Left cardiac atrium (tissue), 4 donors: ENCODE data around the gene CD59. TPM values are rescaled to one million over a fixed set of nuclear protein-coding genes. Genes with fewer than 3 reads are reported as not detected.
"Not testable (repeated sequence)": the region's sequence is repeated elsewhere in the genome, so short reads cannot be mapped to it uniquely, and the experiment has no call there.

Experiments used
- ATAC-seq, 2 donors: fragments of 200-7000 bp; cut with Tn5 transposase; one replicate each; pipeline ENCODE4 v1.9.1; 2020; ENCODE audit warnings: mild to moderate bottlenecking in 2 of 2, moderate library complexity in 2 of 2
- DNase-seq: peaks from one replicate; pipeline ENCODE4 v3.0.0-alpha.2; 2020
- intact Hi-C, 2 donors: fragments of 100-400 bp; cut with DNase I; formaldehyde crosslinking; loops; one replicate each; pipeline versions ENCODE4 v1.14.1 to v1.15.1; 2022 to 2023
- total RNA-seq, 2 donors: library from RNA; stranded (reverse); fragmentation: NEBNext Ultra II Directional; extraction: Animal tissue kit (Norgen Biotek cat#: 25700); gene quantifications; one replicate each; pipeline ENCODE4 v1.2.1, GENCODE V29; 2021
- donor health status: DM: no; HTN: yes; CAD: no.
- donor health status: DM: no; HTN: yes; CAD: no; lungs with severe emphysema.
- donor health status: DM: yes; HTN: yes; CAD: no.
- donor health status: Dilated cardiomyopathy.

Gene CD59
- total RNA-seq, 2 donors from 2014 or later, result 633 to 874 TPM

DNA sequence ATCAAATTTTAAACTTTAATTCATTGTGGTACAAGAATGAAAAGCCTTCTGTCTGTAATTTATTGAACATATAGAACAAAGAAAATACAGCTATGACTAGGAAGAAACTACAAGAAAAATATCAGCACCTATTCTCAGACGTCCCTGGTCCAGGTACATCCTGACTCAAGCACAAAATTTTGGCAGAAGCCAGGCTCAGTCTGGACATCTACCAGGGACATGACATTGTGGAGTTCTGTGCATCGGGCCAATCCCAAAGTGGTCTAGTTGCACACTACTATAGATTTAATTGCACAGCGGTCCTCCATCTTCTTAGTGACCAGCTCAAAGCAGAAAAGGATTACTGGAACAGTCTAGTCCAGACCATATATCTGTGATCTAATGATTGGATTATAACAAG, 15.7 kb upstream of the CD59 start:
- no peak for DNase-seq
- intact Hi-C loops, result no loop called here
- ATAC-seq, result no peak

DNA sequence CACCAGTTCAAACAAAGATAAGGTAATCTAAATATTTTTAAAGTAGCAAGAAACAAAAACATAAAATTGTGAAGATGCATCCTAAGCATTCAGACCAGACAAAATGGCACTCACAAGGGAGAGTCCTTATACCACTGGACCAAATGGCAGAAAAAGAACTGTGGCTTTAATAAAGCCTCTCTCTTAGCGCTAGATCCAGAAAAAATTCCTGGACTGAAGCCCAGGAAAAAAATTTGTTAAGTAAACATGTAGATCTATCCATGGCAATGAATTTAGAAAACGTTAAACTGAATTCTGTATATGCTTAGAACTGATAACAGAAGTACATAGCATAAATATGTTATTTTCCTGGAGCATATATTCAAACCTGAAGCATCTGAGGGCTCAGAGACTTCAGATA, 11.8 kb upstream of the CD59 start:
- ATAC-seq (no peak), DNase-seq (no peak)
- intact Hi-C loops, result no loop called here

DNA sequence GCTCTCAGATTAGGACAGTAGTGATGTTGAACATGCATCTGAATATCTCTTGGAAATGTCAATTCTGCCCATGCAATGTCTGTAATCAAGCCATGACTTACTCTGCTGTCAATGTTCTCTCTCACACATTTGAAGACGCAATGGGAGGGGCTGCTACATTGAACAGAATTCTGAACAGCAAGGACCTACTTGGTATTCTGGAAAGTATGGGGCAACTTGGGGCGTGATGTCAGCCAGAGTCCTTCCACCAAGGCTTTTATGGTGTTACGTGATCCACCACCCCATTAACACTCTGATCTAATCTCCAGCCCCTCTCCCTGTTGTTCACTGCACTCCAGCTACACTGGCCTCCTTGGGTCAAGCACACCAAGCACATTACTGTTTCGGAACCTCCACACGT, 7.1 kb upstream of the CD59 start:
- DNase-seq, result no peak
- intact Hi-C loops, result loop anchor here in 1 of 2 donors (2.0 to 5.0 kb wide), 2 partner anchors 201 to 380 kb away; no protein-coding TSS in a partner anchor
- peak; percentile 15 to 30 for ATAC-seq

DNA sequence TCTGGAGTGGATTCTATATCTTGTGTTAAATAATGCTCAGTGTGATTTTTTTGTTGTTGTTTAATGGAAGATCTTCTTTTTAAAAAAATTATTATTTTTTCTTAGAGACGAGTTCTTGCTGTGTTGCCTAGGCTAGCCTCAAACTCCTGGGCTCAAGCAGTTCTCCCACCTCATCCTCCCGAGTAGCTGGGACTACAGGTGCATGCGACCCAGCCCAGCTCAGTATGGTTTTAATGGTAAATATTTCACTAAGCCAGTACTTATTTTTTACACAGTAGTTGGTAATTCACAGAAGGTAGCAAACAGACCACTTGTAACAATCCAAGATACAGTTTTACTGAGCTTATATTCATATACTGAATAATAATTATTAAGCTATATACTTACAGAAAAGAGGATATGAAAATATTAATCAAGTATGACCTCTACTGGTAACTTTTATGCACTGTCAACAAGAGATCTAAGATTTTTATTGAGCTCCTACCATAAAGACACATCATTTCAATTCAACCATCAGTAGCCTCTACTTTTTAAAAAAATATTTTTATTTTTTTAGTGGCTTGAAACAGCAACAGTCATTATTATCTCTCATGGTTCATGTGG, 6.1 kb upstream of the CD59 start:
- DNase-seq (no peak), ATAC-seq (peak; percentile 41 to 62)
- intact Hi-C loops, result loop anchor here in 1 of 2 donors (2.0 to 5.0 kb wide), 2 partner anchors 200 to 380 kb away; no protein-coding TSS in a partner anchor

DNA sequence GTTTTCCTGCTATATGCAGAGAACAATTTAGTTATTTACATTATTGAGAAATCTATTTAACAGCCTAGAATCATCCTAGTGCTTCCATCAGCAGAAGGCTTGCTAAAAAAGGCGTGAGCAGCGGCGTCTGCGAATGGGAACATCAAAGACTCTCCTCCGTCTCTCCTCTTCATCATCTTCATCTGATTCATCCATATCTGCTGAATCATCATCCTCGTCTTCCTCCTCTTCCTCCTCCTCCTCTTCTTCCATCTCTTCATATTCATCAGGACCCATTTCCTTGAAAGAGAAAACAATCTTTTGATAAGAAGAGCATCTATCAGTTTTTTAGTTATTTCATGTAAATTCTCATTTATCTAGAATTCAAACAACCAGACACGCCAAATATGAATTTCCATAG, 5.6 kb upstream of the CD59 start:
- ATAC-seq (no peak), DNase-seq (no peak)
- intact Hi-C loops, result loop anchor here in 1 of 2 donors (2.0 to 5.0 kb wide), 2 partner anchors 200 to 379 kb away; no protein-coding TSS in a partner anchor

DNA sequence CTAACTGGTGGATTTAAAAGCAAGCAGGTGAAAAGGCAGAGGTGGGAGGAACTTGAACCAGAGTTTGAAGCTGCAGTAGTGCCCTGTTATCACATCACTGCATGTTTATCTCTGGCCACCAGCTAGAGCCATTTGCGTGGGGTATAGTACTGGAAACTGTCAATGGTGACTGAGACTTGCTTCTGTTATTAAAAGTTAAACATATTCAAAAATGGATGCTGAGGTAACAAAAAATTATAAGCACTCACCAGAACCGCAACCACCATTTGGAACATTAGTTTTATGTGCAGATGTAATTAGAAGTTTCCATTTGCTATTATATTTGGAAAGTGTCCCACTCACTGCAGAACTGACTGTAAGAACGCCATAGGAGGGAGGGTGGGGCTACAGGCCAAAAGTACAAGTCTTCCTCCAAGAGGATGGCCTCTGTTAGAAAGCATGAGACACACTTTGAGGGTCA, 1.2 kb upstream of the CD59 start:
- intact Hi-C loops, result loop anchor here in 1 of 2 donors (5.0 kb wide), 1 partner anchor 35 kb away; the partner anchor contains the start of gene C11orf91
- no peak for ATAC-seq
- no peak for DNase-seq

DNA sequence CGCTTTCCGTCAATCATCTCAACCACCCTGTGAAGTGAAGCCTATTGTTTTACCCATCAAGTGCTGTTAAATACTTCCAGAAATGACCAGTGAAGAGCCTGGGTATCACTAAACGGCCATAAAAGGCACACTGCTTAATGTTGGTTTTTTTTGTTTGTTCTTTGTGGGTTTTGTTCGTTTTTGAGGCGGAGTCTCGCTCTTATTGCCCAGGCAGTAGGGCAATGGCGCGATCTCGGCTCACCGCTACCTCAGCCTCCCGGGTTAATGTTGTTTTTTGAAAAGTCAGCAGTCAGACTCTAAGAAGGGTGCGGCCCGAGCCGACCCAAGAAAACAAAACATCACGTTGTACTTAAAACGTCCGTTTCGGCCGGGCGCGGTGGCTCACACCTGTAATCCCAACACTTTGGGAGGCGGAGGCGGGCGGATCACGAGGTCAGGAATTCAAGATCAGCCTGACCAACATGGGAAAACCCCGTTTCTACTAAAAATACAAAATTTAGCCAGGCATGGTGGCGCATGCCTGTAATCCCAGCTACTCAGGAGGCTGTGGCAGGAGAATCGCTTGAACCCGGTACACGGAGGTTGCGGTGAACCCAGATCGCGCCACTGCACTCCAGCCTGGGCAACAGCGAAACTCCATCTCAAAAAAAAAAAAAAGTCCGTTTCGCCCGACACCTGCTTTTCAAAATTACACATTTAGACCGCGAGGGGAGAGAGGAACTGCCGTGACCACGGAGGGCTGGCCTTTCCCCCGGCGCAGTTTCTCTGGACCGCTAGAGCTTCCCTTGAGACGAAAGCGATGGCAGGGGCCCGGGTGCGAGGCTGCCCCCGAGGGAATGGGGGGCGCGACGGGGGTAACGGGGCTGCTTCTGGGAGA, 714 bp downstream of the CD59 start:
- peak; percentile 29 to 46 for ATAC-seq
- peak; percentile 40 for DNase-seq
- intact Hi-C loops, result loop anchor here in 1 of 2 donors (5.0 kb wide), 1 partner anchor 33 kb away; the partner anchor contains the start of gene C11orf91

DNA sequence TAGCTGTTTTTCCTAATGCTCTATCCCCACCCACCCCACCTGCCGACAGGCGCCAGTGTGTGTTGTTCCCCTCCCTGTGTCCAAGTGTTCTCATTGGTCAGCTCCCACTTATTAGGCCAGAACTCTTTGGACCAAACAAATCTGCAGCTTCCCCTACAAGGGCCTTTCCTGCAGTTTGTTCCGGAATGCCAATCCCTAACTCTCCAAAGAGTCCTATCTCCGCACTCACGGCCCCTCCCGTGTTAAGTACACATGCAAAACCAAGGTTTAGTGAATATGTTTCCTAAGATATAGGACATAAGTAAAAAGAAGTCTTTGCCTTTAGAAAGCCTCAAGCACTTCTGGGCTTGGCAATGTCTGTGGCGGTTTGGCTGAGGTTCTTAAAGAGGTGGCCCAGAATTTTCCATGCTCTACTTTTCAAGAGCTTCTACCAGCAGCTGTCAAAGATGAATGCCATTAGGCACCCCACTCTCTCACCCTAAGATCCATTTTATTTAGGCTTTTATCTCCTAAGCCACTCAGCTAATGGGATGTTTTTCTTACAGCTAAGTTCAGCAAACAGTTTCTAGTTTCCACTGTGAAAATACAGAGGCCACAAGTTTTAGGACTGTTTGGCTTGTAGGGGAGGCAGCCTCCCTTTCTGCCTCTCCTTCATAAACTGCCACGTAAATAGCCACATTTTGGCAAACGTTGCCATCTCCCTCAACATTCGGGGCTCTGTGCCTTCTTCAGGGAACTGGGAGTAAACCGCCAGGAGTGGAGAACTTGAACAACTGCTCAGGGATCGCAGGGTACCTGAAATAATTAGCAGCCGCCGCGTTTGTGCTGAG, 1.6 kb downstream of the CD59 start:
- peak in 1 of 2 donors; percentile 5 for ATAC-seq
- intact Hi-C loops, result loop anchor here in 1 of 2 donors (5.0 kb wide), 2 partner anchors 32 to 42 kb away; partner anchors contain the start of gene C11orf91

DNA sequence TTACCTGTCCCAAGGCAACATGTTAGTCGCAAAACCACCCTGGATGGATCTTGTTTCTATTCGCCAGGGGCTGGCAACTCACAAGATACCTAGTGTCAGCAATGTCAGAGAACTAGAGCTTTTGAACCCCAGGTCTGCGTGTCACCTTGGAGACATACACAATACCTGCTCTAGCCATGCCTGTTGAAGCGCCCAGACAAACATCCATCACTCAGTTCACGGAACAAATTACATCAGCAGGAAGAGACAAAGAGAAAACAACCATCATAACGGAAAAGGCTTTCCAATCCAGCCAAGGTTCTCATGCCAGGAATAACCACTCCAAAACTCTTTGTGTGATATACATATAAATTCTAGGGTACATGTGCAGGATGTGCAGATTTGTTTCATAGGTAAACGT, 2.2 kb downstream of the CD59 start:
- intact Hi-C loops, result loop anchor here in 1 of 2 donors (5.0 kb wide), 1 partner anchor 42 kb away; no protein-coding TSS in a partner anchor
- DNase-seq (no peak), ATAC-seq (no peak)

More for the DNA sequence above, 1.6 kb downstream of the CD59 start:
- peak; percentile 32 for DNase-seq

DNA sequence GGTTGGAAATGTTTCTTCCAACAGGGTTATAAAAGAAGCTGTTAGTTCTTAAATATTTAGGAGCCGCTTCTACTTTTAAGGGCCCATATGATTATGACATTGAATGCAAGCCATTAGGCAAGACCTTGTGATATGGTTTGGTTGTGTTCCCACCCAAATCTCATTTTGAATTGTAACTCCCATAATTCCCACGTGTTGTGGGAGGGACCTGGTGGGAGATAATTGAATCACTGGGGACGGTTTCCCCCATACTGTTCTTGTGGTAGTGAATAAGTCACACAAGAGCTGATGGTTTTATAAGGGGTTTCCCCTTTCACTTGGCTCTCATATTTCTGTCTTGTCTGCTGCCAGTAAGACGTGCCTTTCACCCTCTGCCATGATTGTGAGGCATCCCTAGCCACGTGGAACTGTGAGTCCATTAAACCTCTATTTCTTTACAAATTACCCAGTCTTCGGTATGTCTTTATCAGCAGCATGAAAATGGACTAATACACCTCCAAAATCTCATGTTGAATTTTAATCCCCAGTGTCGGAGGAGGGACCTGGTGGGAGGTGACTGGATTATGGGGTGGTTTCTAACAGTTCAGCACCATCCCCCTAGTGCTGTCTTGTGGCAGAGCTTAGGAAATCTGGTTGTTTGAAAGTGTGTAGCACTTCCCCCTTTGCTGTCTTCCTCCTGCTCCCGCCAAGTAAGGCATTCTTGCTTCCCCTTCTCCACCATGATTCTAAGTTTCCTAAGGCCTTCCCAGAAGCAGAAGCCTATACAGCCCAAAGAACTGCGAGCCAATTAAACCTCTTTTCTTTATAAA, 4.3 kb downstream of the CD59 start:
- DNase-seq (no peak), ATAC-seq (no peak)
- intact Hi-C loops, result loop anchor here in 1 of 2 donors (5.0 kb wide), 1 partner anchor 40 kb away; no protein-coding TSS in a partner anchor

DNA sequence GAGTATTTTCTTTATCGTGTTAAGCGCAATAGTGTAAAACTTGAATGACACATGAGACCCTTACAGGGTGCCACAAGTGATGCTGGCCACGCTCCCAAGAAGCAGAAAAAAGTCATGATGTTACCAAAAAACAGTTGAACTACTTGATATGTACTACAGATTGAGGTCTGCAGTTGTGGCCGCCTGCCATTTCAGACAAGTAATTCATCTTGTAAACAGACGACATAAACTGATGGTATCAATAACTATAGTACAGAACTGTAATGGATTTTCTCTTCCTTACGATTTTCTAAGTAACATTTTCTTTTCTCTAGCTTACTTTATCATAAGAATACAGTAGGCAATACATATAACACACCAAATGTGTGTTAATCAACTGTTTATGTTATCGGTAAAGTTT, 5.5 kb downstream of the CD59 start:
- DNase-seq, result no peak
- intact Hi-C loops, result loop anchor here in 1 of 2 donors (5.0 kb wide), 1 partner anchor 38 kb away; no protein-coding TSS in a partner anchor
- ATAC-seq, result no peak

DNA sequence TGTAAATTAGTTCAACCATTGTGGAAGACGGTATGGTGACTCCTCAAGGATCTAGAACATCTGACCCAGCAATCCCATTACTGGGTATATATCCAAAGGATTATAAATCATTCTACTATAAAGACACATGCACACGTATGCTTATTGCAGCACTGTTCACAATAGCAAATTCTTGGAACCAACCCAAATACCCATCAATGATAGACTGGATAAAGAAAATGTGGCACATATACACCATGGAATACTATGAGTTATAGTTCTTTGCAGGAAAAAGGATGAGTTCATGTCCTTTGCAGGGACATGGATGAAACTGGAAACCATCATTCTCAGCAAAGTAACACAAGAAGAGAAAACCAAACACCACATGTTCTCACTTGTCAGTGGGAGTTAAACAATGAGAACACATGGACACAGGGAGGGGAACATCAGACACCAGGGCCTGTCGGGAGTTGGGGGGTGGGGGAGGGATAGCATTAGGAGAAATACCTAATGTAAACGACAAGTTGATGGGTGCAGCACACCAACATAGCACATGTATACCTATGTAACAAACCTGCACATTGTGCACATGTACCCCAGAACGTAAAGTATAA, 7.1 kb downstream of the CD59 start:
- ATAC-seq, intact Hi-C loops, DNase-seq: not testable (repeated sequence)

DNA sequence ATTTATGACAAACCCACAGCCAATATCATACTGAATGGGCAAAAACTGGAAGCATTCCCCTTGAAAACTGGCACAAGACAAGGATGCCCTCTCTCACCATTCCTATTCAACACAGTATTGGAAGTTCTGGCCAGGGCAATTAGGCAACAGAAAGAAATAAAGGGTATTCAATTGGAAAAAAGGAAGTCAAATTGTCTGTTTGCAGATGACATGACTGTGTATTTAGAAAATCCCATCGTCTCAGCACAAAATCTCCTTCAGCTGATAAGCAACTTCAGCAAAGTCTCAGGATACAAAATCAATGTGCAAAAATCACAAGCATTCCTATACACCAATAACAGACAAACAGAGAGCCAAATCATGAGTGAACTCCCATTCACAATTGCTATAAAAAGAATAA, 8.7 kb downstream of the CD59 start:
- intact Hi-C loops, DNase-seq, ATAC-seq: not testable (repeated sequence)

DNA sequence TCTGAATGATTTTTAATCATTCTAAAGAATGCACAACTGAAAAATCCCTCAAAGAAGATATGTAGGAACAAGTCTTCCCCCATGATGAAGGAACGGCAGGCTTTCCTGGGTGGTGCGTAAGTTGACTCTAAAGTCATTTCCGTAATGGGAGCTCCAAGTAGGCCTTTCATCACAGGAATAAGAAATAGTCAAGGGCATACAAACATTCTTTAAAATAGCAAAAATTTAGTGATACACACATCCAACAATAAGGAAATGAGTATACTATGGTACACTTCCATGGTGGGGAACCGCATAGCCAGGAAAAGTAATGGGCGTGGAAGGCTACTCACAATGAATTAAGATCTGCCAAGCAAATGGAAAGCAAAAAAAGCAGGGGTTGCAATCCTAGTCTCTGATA, 10.7 kb downstream of the CD59 start:
- ATAC-seq, result no peak
- intact Hi-C loops, result no loop called here

DNA sequence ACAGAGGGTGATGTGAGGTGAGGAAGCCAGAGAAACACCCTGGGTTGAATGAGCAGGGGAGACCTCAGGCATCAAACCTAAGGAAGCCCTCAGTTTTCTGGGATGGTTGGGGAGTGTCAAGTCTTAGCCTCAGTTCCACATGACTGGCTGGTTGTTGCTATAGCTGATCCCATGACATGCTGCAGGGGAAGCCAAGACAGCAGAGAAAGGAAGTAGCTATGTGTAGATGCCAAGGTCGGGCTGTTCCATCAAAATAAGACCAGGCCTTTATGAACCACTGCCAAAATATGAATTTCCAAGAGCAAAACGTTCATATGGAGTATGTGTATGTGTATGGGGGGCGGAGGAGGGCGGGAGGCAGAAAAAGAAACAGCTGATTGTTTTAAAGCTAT, 11.6 kb downstream of the CD59 start:
- intact Hi-C loops, result no loop called here
- ATAC-seq, result peak; percentile 65 to 66
- DNase-seq, result peak; percentile 32

More for the DNA sequence above, 10.7 kb downstream of the CD59 start:
- DNase-seq, result no peak

DNA sequence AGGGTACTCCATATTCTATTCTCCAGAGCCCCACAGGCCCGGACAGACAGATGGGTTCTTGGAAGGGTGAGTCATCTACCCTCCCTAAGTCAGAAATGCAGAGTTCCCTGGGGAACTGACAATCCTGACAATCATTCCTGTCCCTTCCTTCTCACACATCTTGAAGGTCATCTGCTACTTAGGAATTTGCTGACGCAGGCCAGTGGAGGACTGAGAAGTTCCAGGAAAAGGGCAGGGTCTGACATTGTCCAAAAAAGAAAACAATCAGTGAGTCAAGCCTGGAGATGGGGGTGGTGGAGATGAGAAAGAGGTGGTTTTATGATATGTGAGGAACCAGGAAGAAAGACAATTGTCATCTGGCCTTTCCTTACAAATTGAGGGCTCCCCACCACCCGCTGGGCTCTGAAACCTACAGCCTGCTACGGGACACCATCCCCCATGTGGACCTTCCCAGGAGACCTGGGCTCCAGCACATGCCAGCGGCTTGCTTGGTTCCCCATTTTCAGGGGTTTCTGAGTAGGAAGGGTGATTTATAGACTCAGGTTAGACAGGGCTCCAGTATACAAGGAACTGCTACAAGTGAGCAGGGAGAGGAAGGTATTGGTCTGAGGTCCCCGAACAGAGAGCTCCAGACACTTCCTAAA, 12.9 kb downstream of the CD59 start:
- DNase-seq (peak; percentile 64), ATAC-seq (peak; percentile 56 to 76)
- intact Hi-C loops, result no loop called here

DNA sequence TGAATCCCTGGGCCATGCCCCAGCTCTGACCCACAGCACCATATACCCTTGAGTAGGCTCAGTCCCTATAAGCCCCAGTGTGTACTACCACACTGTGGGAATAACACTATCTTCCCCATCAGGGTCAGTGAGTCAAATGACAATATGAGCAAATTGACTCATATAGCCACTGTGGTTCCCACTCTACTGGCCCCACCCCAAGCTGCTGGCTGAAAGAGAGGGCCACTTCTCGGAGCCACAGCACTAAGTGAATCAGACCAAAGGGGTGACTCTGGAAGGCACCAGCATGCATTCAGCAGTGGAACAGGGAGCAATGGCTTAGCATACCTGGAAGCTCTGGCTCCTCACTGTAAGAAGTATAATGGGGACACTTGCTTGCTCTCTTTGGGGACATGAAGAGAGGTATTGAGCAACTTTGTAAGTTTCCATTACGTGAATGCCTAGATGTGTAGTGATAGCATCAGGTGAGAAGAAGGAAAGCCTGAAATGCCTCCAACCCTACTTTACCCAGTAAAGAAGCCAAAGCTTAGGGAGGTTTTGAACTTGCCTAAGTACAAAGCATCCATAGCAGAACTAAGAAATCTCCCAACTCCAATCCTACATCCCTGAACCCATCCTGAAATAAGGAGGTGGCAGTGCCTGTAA, 13.5 kb downstream of the CD59 start:
- DNase-seq (no peak), ATAC-seq (peak in 1 of 2 donors; percentile 47)
- intact Hi-C loops, result no loop called here
